MM.1S (cell line): ENCODE data around the gene GAS7.

Experiments used
- DNase-seq: peaks from one replicate; pipeline ENCODE4 v3.0.0-alpha.2; 2015
- H2AFZ ChIP-seq: fragments of 300-600 bp; sonication (generic); 2 replicates; pipeline ENCODE4 v1.6.0; 2016; ENCODE audit warnings: antibody characterized with exemption, low read length
- H3F3A ChIP-seq: fragments of 300-600 bp; sonication (generic); 2 replicates; pipeline ENCODE4 v1.6.1; 2016; ENCODE audit warnings: mild to moderate bottlenecking, antibody characterized with exemption, low read length, moderate library complexity, mixed read lengths; ENCODE audit not compliant: insufficient read depth
- H3K27ac ChIP-seq: fragments of 300-600 bp; sonication (generic); 2 replicates; pipeline ENCODE4 v1.5.1; 2016; ENCODE audit warnings: mild to moderate bottlenecking, low read length
- H3K27me3 ChIP-seq: fragments of 300-600 bp; sonication (generic); replicated peaks from 2 replicates; pipeline ENCODE4 v1.6.0; 2016; ENCODE audit warnings: low read length; ENCODE audit not compliant: insufficient read depth
- H3K36me3 ChIP-seq: fragments of 300-600 bp; sonication (generic); replicated peaks from 2 replicates; pipeline ENCODE4 v1.6.1; 2016; ENCODE audit warnings: mild to moderate bottlenecking, low read length, mixed read lengths; ENCODE audit not compliant: insufficient read depth
- H3K4me1 ChIP-seq: fragments of 300-600 bp; sonication (generic); 2 replicates; pipeline ENCODE4 v1.6.1; 2016; ENCODE audit warnings: low read length, mixed read lengths
- H3K4me2 ChIP-seq: fragments of 300-600 bp; sonication (generic); 2 replicates; pipeline ENCODE4 v1.6.0; 2016; ENCODE audit warnings: low read depth, low read length
- H3K4me3 ChIP-seq: fragments of 300-600 bp; sonication (generic); 2 replicates; pipeline ENCODE4 v1.5.1; 2016; ENCODE audit warnings: low read length, mixed read lengths
- H3K79me2 ChIP-seq: fragments of 300-600 bp; sonication (generic); 2 replicates; pipeline ENCODE4 v1.6.1; 2016; ENCODE audit warnings: mixed run types, low read length, mixed read lengths
- H3K9ac ChIP-seq: fragments of 300-600 bp; sonication (generic); 2 replicates; pipeline ENCODE4 v1.6.1; 2016; ENCODE audit warnings: low read length, mixed read lengths
- H3K9me2 ChIP-seq: fragments of 300-600 bp; sonication (generic); replicated peaks from 2 replicates; pipeline ENCODE4 v1.6.1; 2016; ENCODE audit warnings: mild to moderate bottlenecking, low read length, mixed read lengths; ENCODE audit not compliant: insufficient read depth
- H3K9me3 ChIP-seq: fragments of 300-600 bp; sonication (generic); replicated peaks from 2 replicates; pipeline ENCODE4 v1.6.1; 2016; ENCODE audit warnings: mild to moderate bottlenecking, low read length, mixed read lengths; ENCODE audit not compliant: insufficient read depth
- H4K20me1 ChIP-seq: fragments of 300-600 bp; sonication (generic); 2 replicates; pipeline ENCODE4 v1.6.1; 2016; ENCODE audit warnings: mild to moderate bottlenecking, low read length, moderate library complexity, mixed read lengths; ENCODE audit not compliant: insufficient read depth
- EZH2 ChIP-seq: fragments of 300-600 bp; sonication (generic); optimal IDR thresholded peaks from 2 replicates; pipeline ENCODE3; 2017; ENCODE audit warnings: low read depth, mild to moderate bottlenecking, antibody characterized with exemption, low read length, mixed read lengths
- EZH2phosphoT487 ChIP-seq: fragments of 300-600 bp; sonication (generic); IDR thresholded peaks from 2 replicates; pipeline ENCODE4 v1.6.1; 2018; ENCODE audit warnings: antibody characterized with exemption, low read length
- TF ChIP-seq, protein P1 (sequence below): fragments of 300-600 bp; sonication (generic); IDR thresholded peaks from 2 replicates; pipeline ENCODE4 v1.5.1; 2016; ENCODE audit warnings: antibody characterized with exemption, low read length, mixed read lengths

The GAS7 gene

DNA sequence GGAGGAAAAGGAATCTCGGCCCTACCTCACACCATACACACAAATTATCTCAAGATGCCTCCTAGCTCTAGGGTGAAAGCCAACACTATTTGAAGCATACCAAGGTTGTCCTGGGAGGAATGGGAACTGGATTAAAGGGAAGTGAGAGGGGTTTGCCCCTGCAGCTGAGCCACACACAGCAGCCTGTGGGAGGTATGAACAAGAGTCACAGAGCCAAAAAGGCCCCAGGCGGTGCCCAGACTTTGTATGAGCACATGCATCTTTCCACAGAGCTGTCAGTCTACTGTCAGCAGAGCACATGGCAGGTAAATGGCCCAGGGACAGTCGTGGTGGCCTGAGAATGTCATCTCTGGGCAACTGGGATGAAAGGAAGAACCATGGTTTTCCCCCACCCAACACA, 262.3 kb downstream of the GAS7 start:
- TF ChIP-seq EZH2 = no peak
- TF ChIP-seq EZH2phosphoT487 = no peak
- TF ChIP-seq, protein P1, sequence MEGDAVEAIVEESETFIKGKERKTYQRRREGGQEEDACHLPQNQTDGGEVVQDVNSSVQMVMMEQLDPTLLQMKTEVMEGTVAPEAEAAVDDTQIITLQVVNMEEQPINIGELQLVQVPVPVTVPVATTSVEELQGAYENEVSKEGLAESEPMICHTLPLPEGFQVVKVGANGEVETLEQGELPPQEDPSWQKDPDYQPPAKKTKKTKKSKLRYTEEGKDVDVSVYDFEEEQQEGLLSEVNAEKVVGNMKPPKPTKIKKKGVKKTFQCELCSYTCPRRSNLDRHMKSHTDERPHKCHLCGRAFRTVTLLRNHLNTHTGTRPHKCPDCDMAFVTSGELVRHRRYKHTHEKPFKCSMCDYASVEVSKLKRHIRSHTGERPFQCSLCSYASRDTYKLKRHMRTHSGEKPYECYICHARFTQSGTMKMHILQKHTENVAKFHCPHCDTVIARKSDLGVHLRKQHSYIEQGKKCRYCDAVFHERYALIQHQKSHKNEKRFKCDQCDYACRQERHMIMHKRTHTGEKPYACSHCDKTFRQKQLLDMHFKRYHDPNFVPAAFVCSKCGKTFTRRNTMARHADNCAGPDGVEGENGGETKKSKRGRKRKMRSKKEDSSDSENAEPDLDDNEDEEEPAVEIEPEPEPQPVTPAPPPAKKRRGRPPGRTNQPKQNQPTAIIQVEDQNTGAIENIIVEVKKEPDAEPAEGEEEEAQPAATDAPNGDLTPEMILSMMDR = no peak
- Histone ChIP-seq H2AFZ (no peak overlapping the region), H3K79me2 (no peaks in the 10 kb centered on the region), H3K4me1 (no peaks in the 10 kb centered on the region), H3K4me2 (no peak overlapping the region), H3K9me2 (no peaks in the 10 kb centered on the region), H3F3A (no peaks in the 10 kb centered on the region), H4K20me1 (no peaks in the 10 kb centered on the region), H3K27me3 (no peaks in the 10 kb centered on the region), H3K36me3 (no peaks in the 10 kb centered on the region), H3K4me3 (no peak overlapping the region), H3K27ac (no peak overlapping the region), H3K9me3 (no peaks in the 10 kb centered on the region), H3K9ac (no peak overlapping the region)
- no peak for DNase-seq

DNA sequence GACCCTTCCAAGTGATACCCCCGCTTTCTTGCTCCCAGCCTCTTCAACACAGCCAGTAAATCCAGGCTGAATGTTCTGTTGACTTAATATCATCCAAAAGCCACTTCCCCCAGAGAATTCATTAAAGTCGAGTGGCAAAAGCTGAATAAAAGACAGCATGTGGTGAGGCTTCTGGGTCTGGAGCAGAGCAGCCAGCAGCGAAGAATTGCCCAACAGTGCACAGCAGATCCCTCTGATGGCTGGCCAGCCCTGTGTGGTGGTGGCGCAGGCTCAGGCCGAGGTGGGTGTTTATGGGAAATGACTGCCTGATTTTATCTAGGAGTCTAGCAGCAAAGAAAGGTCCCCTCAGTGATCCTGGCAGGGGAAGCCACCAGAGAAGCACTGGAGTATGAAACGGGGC, 263.0 kb downstream of the GAS7 start:
- TF ChIP-seq EZH2phosphoT487 = no peak
- TF ChIP-seq EZH2 = no peak
- TF ChIP-seq, protein P1 = no peak

DNA sequence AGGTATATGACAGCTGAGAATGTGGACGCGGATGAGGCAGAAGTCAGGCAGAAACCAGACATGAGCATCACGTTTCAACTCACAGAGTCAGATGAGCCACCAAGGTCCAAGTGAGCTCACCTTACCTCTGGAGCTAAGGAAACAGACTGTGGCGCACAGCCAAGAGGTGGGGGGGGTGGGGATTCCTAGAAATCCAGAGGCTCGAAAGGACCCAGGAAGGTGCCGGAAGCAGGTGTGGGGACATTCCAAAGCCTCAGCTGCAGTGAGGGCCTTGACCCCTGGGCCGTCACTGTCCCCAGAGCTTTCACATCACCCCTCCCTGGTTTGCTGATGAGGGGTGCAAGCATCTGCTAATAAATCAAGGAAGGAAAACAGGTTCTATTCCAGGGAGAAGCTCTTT, 264.1 kb downstream of the GAS7 start:
- H3K79me2 ChIP-seq = no peaks in the 10 kb centered on the region
- TF ChIP-seq, protein P1 = no peak
- TF ChIP-seq EZH2 (no peak), EZH2phosphoT487 (no peak)
- no peaks in the 10 kb centered on the region for H4K20me1 ChIP-seq
- no peaks in the 10 kb centered on the region for H3K4me1 ChIP-seq
- no peak overlapping the region for H2AFZ ChIP-seq
- no peak overlapping the region for H3K9ac ChIP-seq
- no peak for DNase-seq
- no peaks in the 10 kb centered on the region for H3K9me2 ChIP-seq
- H3K4me2 ChIP-seq = no peak overlapping the region
- H3K36me3 ChIP-seq = no peaks in the 10 kb centered on the region
- H3K9me3 ChIP-seq = no peaks in the 10 kb centered on the region
- H3K4me3 ChIP-seq = no peak overlapping the region
- H3K27ac ChIP-seq = no peak overlapping the region
- peaks cover 13% of the 10 kb centered on the region; the same call in 1 of the 2 replicates for H3K27me3 ChIP-seq
- no peaks in the 10 kb centered on the region for H3F3A ChIP-seq

More for the DNA sequence above, 263.0 kb downstream of the GAS7 start:
- no peak overlapping the region for H3K4me2 ChIP-seq
- H3F3A ChIP-seq = no peaks in the 10 kb centered on the region
- 0 out of 2 replicates have a peak, but pooled peaks cover 5% of the 10 kb centered on the region for H3K27me3 ChIP-seq
- no peak overlapping the region for H3K27ac ChIP-seq
- no peak for DNase-seq
- no peak overlapping the region for H3K4me3 ChIP-seq
- H3K9ac ChIP-seq = no peak overlapping the region
- no peaks in the 10 kb centered on the region for H3K9me3 ChIP-seq
- H2AFZ ChIP-seq = no peak overlapping the region
- H3K4me1 ChIP-seq = no peaks in the 10 kb centered on the region
- no peaks in the 10 kb centered on the region for H3K9me2 ChIP-seq
- H4K20me1 ChIP-seq = no peaks in the 10 kb centered on the region
- no peaks in the 10 kb centered on the region for H3K79me2 ChIP-seq
- H3K36me3 ChIP-seq = no peaks in the 10 kb centered on the region
